HepG2 (cell line): ENCODE data around the gene SPESP1. TPM values are rescaled to one million over a fixed set of nuclear protein-coding genes. Genes with fewer than 3 reads are reported as not detected.

Experiments used
- ATAC-seq: fragments of 200-7000 bp; cut with Tn5 transposase; 3 replicates; pipeline ENCODE4 v1.9.1; 2020; ENCODE audit warnings: mild to moderate bottlenecking, moderate library complexity
- BruUV-seq: library from RNA; stranded (reverse); fragments of 400-500 nt; replicated peaks from 2 replicates; lab custom pipeline; 2021; lab: Mats Ljungman, UMichigan
- CTCF ChIA-PET: fragments of 300-600 bp; formaldehyde crosslinking; extraction: SDS; loops from one replicate; lab custom pipeline; 2021; ENCODE audit warnings: low total read pairs, inconsistent platforms, low intra/inter-chr PET ratio; lab: Yijun Ruan, JAX
- POLR2A ChIA-PET: fragments of 350-600 bp; sonication (Branson Sonifier 250); formaldehyde crosslinking; loops from one replicate; lab custom pipeline; 2020; ENCODE audit warnings: antibody characterized with exemption, inconsistent platforms; lab: Yijun Ruan, JAX
- DNase-seq: peaks from one replicate; pipeline ENCODE4 v3.0.0-alpha.2; 2015; ENCODE audit warnings: low spot score
- FAIRE-seq: peaks from 3 replicates; lab custom pipeline; 2011; peaks lifted over from hg19 to GRCh38; lab: Jason Lieb, UNC
- H2AFZ ChIP-seq: one replicate; pipeline ENCODE4 v1.6.1; 2011; ENCODE audit warnings: low read length, inconsistent platforms
- H3K27ac ChIP-seq: fragments of 300-600 bp; 3 replicates; pipeline ENCODE4 v1.8.0; 2011; ENCODE audit warnings: mixed run types, mild to moderate bottlenecking, mixed read lengths, low read length, inconsistent platforms; ENCODE audit not compliant: insufficient read depth; ENCODE audit errors: extremely low read length
- H3K27me3 ChIP-seq, 2 experiments: fragments of 200-600 bp in 1 of 2; 2 replicates in 1 of 2; 3 replicates in 1 of 2; pipeline versions ENCODE4 v1.6.0 to v1.8.0; 2011; ENCODE audit warnings: low read length in 2 of 2, mild to moderate bottlenecking in 2 of 2, moderate library complexity in 2 of 2, inconsistent platforms in 1 of 2; ENCODE audit not compliant: insufficient read depth in 2 of 2, control insufficient read depth in 1 of 2
- H3K36me3 ChIP-seq, 2 experiments: fragments of 200-600 bp in 1 of 2; replicated peaks in 1 of 2; 2 replicates in 1 of 2; 3 replicates in 1 of 2; pipeline versions ENCODE4 v1.5.1 to v1.8.0; 2011; ENCODE audit warnings: low read length in 2 of 2, inconsistent platforms in 1 of 2; ENCODE audit not compliant: insufficient read depth in 2 of 2, control insufficient read depth in 1 of 2
- H3K4me1 ChIP-seq: 2 replicates; pipeline ENCODE4 v1.5.1; 2012; ENCODE audit warnings: low read length, inconsistent platforms; ENCODE audit not compliant: insufficient read depth
- H3K4me2 ChIP-seq: 2 replicates; pipeline ENCODE4 v1.6.0; 2011; ENCODE audit warnings: low read depth, low read length, inconsistent platforms
- H3K4me3 ChIP-seq, 3 experiments: fragments of 200-600 bp in 1 of 3; sonication (generic), shearing (Covaris generic) in 1 of 3; replicated peaks in 1 of 3; 2 replicates each; pipeline ENCODE4 v1.5.1; 2011 to 2016; ENCODE audit warnings: low read length in 3 of 3, inconsistent platforms in 2 of 3, low read depth in 2 of 3, mild to moderate bottlenecking in 2 of 3, control low read depth in 1 of 3, mixed read lengths in 1 of 3; ENCODE audit not compliant: insufficient read depth in 1 of 3
- H3K79me2 ChIP-seq: one replicate; pipeline ENCODE4 v1.6.1; 2011; ENCODE audit warnings: low read length, inconsistent platforms; ENCODE audit not compliant: insufficient read depth
- H3K9ac ChIP-seq: 2 replicates; pipeline ENCODE4 v1.6.0; 2011; ENCODE audit warnings: mild to moderate bottlenecking, low read depth, low read length, inconsistent platforms; ENCODE audit not compliant: insufficient read depth
- H3K9me3 ChIP-seq: 2 replicates; pipeline ENCODE4 v1.5.1; 2012; ENCODE audit warnings: mild to moderate bottlenecking, low read length
- H4K20me1 ChIP-seq: 2 replicates; pipeline ENCODE4 v1.6.0; 2011; ENCODE audit warnings: inconsistent platforms, mild to moderate bottlenecking, low read length, moderate library complexity; ENCODE audit not compliant: insufficient read depth
- AGO2 ChIP-seq: fragments of 200-400 bp; formaldehyde crosslinking; optimal IDR thresholded peaks from 2 replicates; pipeline ENCODE3; 2017; ENCODE audit warnings: mild to moderate bottlenecking, low read depth, low read length, moderate library complexity
- ASH2L ChIP-seq: fragments of 300-600, 200-600 bp; sonication (generic); IDR thresholded peaks from 2 replicates; pipeline ENCODE4 v1.7.0; 2017; ENCODE audit warnings: low read depth, mild to moderate bottlenecking, moderate library complexity, mixed read lengths, low read length; ENCODE audit not compliant: insufficient read length
- BHLHE40 ChIP-seq: IDR thresholded peaks from 2 replicates; pipeline ENCODE4 v1.6.1; 2011; ENCODE audit warnings: low read length, improper control_type of control experiment
- HNF4G ChIP-seq, 2 experiments: sonication (generic) in 1 of 2; formaldehyde crosslinking in 1 of 2; IDR thresholded peaks; 2 replicates each; pipeline versions ENCODE4 v1.4.0 to v1.6.1; 2011 to 2020; ENCODE audit warnings: borderline replicate concordance in 2 of 2, low read depth in 2 of 2, mild to moderate bottlenecking in 2 of 2, low read length in 1 of 2, missing genetic modification reagents in 1 of 2, moderate library complexity in 1 of 2
- MIER2 ChIP-seq: IDR thresholded peaks from 2 replicates; pipeline ENCODE4 v1.6.1; 2016; ENCODE audit warnings: missing biosample characterization, missing genetic modification reagents
- MLXIP ChIP-seq: sonication (generic); formaldehyde crosslinking; IDR thresholded peaks from 2 replicates; pipeline ENCODE4 v1.9.0; 2021; ENCODE audit warnings: missing genetic modification reagents, borderline replicate concordance
- NFE2L2 ChIP-seq: fragments of 150-350 bp; IDR thresholded peaks from 2 replicates; pipeline ENCODE4 v1.6.1; 2014; ENCODE audit warnings: low read length
- RFX1 ChIP-seq: fragments of 450-650 bp; IDR thresholded peaks from 2 replicates; pipeline ENCODE4 v1.6.1; 2017
- SP1 ChIP-seq, 2 experiments: fragments of 450-650 bp in 1 of 2; sonication (generic) in 1 of 2; formaldehyde crosslinking in 1 of 2; IDR thresholded peaks; 2 replicates each; pipeline versions ENCODE4 v1.4.0 to v1.6.1; 2016 to 2020; ENCODE audit warnings: missing genetic modification reagents in 1 of 2
- WIZ ChIP-seq: sonication (generic); formaldehyde crosslinking; IDR thresholded peaks from 2 replicates; pipeline ENCODE4 v1.5.1; 2020; ENCODE audit warnings: mild to moderate bottlenecking, missing genetic modification reagents
- YEATS4 ChIP-seq: sonication (generic); formaldehyde crosslinking; IDR thresholded peaks from 2 replicates; pipeline ENCODE4 v1.4.0; 2020; ENCODE audit warnings: missing genetic modification reagents, borderline replicate concordance
- ZBTB7B ChIP-seq: sonication (generic); formaldehyde crosslinking; IDR thresholded peaks from 2 replicates; pipeline ENCODE4 v1.4.0; 2020; ENCODE audit warnings: missing genetic modification reagents
- ZNF30 ChIP-seq: sonication (generic); formaldehyde crosslinking; IDR thresholded peaks from 2 replicates; pipeline ENCODE4 v1.5.0; 2020; ENCODE audit warnings: mild to moderate bottlenecking, missing genetic modification reagents
- ZNF570 ChIP-seq: sonication (generic); formaldehyde crosslinking; IDR thresholded peaks from 2 replicates; pipeline ENCODE4 v1.4.0; 2020; ENCODE audit warnings: mild to moderate bottlenecking, missing genetic modification reagents, borderline replicate concordance
- ZNF616 ChIP-seq: sonication (generic); formaldehyde crosslinking; IDR thresholded peaks from 2 replicates; pipeline ENCODE4 v1.5.0; 2020; ENCODE audit warnings: low read depth, mild to moderate bottlenecking, missing genetic modification reagents
- WGBS: methylation state at CpG from one replicate; pipeline ENCODE4 v1.1.6; 2017; ENCODE audit warnings: low lambda C conversion rate; 5-methylcytosine and 5-hydroxymethylcytosine counted together
- in situ Hi-C: cut with HindIII; loops from 2 replicates; pipeline ENCODE4 v1.10.0; 2017; ENCODE audit warnings: low pct_unique_long_range_greater_than_20kb; ENCODE audit not compliant: extremely low pct_ligation_motif_present
- intact Hi-C: fragments of 100-400 bp; cut with micrococcal nuclease; formaldehyde crosslinking; loops from one replicate; pipeline ENCODE4 v1.10.0; 2022; ENCODE audit not compliant: unreplicated experiment
- polyA plus RNA-seq, 8 experiments: library from polyadenylated mRNA; depleted of rRNA in 3 of 8; stranded (reverse) in 7 of 8; unstranded in 1 of 8; fragments of >200 nt; fragmentation: Illumina TruSeq in 4 of 8; extraction: Trizol in 4 of 8; gene quantifications; 2 replicates each; pipeline versions ENCODE4 v1.2.1 to v1.2.3, GENCODE V29; 2011 to 2016; ENCODE audit warnings: low read depth in 4 of 8, missing spikeins in 1 of 8, mixed read lengths in 1 of 8; ENCODE audit not compliant: insufficient read depth in 1 of 8
- total RNA-seq, 5 experiments: library from RNA; depleted of rRNA; stranded (reverse); fragments of >200 nt; fragmentation: Illumina TruSeq; extraction: Trizol; gene quantifications; 2 replicates each; pipeline ENCODE4 v1.2.3, GENCODE V29; 2016; ENCODE audit warnings: low read depth in 1 of 5
- TF ChIP-seq, protein P1 (sequence below): sonication (generic); formaldehyde crosslinking; IDR thresholded peaks from 2 replicates; pipeline ENCODE4 v1.8.0; 2023; ENCODE audit warnings: mild to moderate bottlenecking, missing genetic modification reagents

The SPESP1 gene
- total and polyA plus RNA-seq, 2 of the 13 experiments (the other 11 are each of a cell fraction or from before 2014, with no cell fraction given) = not detected

- in situ Hi-C loops = no loop called here
- Histone ChIP-seq H3K4me3 (no peak overlapping the region), H3K27ac (no peak overlapping the region), H4K20me1 (no peaks in the 10 kb centered on the region), H3K4me1 (peaks cover 15% of the 10 kb centered on the region), H2AFZ (no peak overlapping the region), H3K4me2 (no peak overlapping the region), H3K79me2 (no peaks in the 10 kb centered on the region), H3K27me3 (peaks cover 0 to 6% of the 10 kb centered on the region in 2 experiments; a peak in 1 of 5 replicates), H3K9ac (no peak overlapping the region), H3K36me3 (no peaks in the 10 kb centered on the region), H3K9me3 (no peaks in the 10 kb centered on the region)
- TF ChIP-seq MLXIP (CRISPR knock-in tag) (no peak), ZNF570 (CRISPR knock-in tag) (no peak), WIZ (CRISPR knock-in tag) (no peak), MIER2 (CRISPR knock-in tag) (no peak), AGO2 (no peak), RFX1 (no peak), SP1 (IDR thresholded peaks at IDR 0.05) (no peak), SP1 (CRISPR knock-in tag; IDR thresholded peaks at IDR 0.05) (no peak), ZBTB7B (CRISPR knock-in tag) (no peak), ZNF30 (no peak), ASH2L (no peak), ZNF616 (CRISPR knock-in tag) (no peak), HNF4G (IDR thresholded peaks at IDR 0.05; ENCODE audit: borderline replicate concordance, low read depth, low read length) (no peak), HNF4G (CRISPR knock-in tag; IDR thresholded peaks at IDR 0.05; ENCODE audit: borderline replicate concordance, low read depth) (no peak), NFE2L2 (no peak), BHLHE40 (no peak), YEATS4 (CRISPR knock-in tag) (no peak)
- TF ChIP-seq, protein P1, sequence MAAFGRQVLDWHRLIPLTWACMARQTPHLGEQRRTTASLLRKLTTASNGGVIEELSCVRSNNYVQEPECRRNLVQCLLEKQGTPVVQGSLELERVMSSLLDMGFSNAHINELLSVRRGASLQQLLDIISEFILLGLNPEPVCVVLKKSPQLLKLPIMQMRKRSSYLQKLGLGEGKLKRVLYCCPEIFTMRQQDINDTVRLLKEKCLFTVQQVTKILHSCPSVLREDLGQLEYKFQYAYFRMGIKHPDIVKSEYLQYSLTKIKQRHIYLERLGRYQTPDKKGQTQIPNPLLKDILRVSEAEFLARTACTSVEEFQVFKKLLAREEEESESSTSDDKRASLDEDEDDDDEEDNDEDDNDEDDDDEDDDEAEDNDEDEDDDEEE (CRISPR knock-in tag) = no peak
- ChIA-PET POLR2A (no interaction called here), CTCF (no interaction called here)
- DNase-seq (no peak), FAIRE-seq (no peak), ATAC-seq (no peak)
- WGBS = 9% methylated on average over 1 of the region's 1 CpG
- intact Hi-C loops = no loop called here
- no TSS peak for BruUV-seq
These were observed 33.3 kb upstream of the SPESP1 start for GRCh38 chr15:68897016-68897415.
